ENCODE results near the gene ZNG1B. TPM values are rescaled to one million over a fixed set of nuclear protein-coding genes. Genes with fewer than 3 reads are reported as not detected.

The ZNG1B gene
- total and polyA plus RNA-seq, 2 experiments from 2014 or later, result 47.1 to 123 TPM

DNA sequence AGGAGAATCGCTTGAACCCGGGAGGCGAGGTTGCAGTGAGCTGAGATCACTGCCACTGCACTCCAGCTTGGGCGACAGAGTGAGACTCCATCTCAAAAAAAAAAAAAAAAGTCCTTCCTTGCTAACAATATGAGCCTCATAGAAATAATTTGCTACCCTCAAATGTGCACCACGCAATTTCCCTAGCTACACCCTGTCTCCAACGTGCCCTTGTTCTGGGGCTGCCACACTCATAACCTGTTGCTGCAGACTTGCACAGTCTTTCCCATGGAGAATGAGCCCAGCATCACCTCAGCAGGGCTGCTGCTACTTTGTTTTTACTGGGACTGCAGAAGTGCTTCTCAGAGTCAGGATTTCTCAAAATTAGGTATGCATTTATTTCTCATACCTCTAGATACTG is 46.4 kb upstream of the ZNG1B start:
- peaks cover 19% of the 10 kb centered on the region for H3K36me3 Mint-ChIP-seq (ENCODE audit: low read depth)
- Histone ChIP-seq H3K36me3 (ENCODE audit: insufficient read depth) (no peaks in the 10 kb centered on the region), H3K9me2 (ENCODE audit: insufficient read depth) (no peaks in the 10 kb centered on the region), H3K27me3 (ENCODE audit: insufficient read depth) (no peaks in the 10 kb centered on the region), H3K27ac (ENCODE audit: low read depth) (no peak overlapping the region), H3K4me2 (no peak overlapping the region), H3K4me1 (ENCODE audit: insufficient read depth) (no peaks in the 10 kb centered on the region), H3F3A (replicated peaks; ENCODE audit: low read depth) (no peaks in the 10 kb centered on the region), H4K20me1 (replicated peaks; ENCODE audit: insufficient read depth) (no peaks in the 10 kb centered on the region), H3K79me2 (replicated peaks; ENCODE audit: insufficient read depth) (no peaks in the 10 kb centered on the region), H2AFZ (no peak overlapping the region), H3K4me3 (no peak overlapping the region)
- ATAC-seq (no peak), DNase-seq (ENCODE audit: low spot score) (no peak)
- no peaks in the 10 kb centered on the region for H3K27me3 Mint-ChIP-seq (ENCODE audit: insufficient read depth, low read depth, poor library complexity)
- no peak overlapping the region for H3K27ac Mint-ChIP-seq
- no peaks in the 10 kb centered on the region for H3K4me1 Mint-ChIP-seq
- no peak overlapping the region for H3K4me3 Mint-ChIP-seq
- H3K9me3 Mint-ChIP-seq, result peaks cover 26% of the 10 kb centered on the region
- TF ChIP-seq, protein P1, sequence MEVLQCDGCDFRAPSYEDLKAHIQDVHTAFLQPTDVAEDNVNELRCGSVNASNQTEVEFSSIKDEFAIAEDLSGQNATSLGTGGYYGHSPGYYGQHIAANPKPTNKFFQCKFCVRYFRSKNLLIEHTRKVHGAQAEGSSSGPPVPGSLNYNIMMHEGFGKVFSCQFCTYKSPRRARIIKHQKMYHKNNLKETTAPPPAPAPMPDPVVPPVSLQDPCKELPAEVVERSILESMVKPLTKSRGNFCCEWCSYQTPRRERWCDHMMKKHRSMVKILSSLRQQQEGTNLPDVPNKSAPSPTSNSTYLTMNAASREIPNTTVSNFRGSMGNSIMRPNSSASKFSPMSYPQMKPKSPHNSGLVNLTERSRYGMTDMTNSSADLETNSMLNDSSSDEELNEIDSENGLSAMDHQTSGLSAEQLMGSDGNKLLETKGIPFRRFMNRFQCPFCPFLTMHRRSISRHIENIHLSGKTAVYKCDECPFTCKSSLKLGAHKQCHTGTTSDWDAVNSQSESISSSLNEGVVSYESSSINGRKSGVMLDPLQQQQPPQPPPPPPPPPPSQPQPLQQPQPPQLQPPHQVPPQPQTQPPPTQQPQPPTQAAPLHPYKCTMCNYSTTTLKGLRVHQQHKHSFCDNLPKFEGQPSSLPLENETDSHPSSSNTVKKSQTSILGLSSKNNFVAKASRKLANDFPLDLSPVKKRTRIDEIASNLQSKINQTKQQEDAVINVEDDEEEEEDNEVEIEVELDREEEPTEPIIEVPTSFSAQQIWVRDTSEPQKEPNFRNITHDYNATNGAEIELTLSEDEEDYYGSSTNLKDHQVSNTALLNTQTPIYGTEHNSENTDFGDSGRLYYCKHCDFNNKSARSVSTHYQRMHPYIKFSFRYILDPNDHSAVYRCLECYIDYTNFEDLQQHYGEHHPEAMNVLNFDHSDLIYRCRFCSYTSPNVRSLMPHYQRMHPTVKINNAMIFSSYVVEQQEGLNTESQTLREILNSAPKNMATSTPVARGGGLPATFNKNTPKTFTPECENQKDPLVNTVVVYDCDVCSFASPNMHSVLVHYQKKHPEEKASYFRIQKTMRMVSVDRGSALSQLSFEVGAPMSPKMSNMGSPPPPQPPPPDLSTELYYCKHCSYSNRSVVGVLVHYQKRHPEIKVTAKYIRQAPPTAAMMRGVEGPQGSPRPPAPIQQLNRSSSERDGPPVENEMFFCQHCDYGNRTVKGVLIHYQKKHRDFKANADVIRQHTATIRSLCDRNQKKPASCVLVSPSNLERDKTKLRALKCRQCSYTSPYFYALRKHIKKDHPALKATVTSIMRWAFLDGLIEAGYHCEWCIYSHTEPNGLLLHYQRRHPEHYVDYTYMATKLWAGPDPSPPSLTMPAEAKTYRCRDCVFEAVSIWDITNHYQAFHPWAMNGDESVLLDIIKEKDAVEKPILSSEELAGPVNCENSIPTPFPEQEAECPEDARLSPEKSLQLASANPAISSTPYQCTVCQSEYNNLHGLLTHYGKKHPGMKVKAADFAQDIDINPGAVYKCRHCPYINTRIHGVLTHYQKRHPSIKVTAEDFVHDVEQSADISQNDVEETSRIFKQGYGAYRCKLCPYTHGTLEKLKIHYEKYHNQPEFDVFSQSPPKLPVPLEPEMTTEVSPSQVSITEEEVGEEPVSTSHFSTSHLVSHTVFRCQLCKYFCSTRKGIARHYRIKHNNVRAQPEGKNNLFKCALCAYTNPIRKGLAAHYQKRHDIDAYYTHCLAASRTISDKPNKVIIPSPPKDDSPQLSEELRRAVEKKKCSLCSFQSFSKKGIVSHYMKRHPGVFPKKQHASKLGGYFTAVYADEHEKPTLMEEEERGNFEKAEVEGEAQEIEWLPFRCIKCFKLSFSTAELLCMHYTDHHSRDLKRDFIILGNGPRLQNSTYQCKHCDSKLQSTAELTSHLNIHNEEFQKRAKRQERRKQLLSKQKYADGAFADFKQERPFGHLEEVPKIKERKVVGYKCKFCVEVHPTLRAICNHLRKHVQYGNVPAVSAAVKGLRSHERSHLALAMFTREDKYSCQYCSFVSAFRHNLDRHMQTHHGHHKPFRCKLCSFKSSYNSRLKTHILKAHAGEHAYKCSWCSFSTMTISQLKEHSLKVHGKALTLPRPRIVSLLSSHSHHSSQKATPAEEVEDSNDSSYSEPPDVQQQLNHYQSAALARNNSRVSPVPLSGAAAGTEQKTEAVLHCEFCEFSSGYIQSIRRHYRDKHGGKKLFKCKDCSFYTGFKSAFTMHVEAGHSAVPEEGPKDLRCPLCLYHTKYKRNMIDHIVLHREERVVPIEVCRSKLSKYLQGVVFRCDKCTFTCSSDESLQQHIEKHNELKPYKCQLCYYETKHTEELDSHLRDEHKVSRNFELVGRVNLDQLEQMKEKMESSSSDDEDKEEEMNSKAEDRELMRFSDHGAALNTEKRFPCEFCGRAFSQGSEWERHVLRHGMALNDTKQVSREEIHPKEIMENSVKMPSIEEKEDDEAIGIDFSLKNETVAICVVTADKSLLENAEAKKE (CRISPR knock-in tag; IDR thresholded peaks at IDR 0.05), result no peak
- TF ChIP-seq, protein P2, sequence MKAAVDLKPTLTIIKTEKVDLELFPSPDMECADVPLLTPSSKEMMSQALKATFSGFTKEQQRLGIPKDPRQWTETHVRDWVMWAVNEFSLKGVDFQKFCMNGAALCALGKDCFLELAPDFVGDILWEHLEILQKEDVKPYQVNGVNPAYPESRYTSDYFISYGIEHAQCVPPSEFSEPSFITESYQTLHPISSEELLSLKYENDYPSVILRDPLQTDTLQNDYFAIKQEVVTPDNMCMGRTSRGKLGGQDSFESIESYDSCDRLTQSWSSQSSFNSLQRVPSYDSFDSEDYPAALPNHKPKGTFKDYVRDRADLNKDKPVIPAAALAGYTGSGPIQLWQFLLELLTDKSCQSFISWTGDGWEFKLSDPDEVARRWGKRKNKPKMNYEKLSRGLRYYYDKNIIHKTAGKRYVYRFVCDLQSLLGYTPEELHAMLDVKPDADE (IDR thresholded peaks at IDR 0.05), result no peak
- TF ChIP-seq, protein P3, sequence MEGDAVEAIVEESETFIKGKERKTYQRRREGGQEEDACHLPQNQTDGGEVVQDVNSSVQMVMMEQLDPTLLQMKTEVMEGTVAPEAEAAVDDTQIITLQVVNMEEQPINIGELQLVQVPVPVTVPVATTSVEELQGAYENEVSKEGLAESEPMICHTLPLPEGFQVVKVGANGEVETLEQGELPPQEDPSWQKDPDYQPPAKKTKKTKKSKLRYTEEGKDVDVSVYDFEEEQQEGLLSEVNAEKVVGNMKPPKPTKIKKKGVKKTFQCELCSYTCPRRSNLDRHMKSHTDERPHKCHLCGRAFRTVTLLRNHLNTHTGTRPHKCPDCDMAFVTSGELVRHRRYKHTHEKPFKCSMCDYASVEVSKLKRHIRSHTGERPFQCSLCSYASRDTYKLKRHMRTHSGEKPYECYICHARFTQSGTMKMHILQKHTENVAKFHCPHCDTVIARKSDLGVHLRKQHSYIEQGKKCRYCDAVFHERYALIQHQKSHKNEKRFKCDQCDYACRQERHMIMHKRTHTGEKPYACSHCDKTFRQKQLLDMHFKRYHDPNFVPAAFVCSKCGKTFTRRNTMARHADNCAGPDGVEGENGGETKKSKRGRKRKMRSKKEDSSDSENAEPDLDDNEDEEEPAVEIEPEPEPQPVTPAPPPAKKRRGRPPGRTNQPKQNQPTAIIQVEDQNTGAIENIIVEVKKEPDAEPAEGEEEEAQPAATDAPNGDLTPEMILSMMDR (conservative IDR thresholded peaks at IDR 0.05; ENCODE audit: low read depth in 2 of 2), result no peak
- no peak for TF ChIP-seq NANOG (IDR thresholded peaks at IDR 0.05; ENCODE audit: borderline replicate concordance)
- no peak for TF ChIP-seq EZH2phosphoT487 (IDR thresholded peaks at IDR 0.05; ENCODE audit: unreplicated experiment)
- TF ChIP-seq, protein P4, sequence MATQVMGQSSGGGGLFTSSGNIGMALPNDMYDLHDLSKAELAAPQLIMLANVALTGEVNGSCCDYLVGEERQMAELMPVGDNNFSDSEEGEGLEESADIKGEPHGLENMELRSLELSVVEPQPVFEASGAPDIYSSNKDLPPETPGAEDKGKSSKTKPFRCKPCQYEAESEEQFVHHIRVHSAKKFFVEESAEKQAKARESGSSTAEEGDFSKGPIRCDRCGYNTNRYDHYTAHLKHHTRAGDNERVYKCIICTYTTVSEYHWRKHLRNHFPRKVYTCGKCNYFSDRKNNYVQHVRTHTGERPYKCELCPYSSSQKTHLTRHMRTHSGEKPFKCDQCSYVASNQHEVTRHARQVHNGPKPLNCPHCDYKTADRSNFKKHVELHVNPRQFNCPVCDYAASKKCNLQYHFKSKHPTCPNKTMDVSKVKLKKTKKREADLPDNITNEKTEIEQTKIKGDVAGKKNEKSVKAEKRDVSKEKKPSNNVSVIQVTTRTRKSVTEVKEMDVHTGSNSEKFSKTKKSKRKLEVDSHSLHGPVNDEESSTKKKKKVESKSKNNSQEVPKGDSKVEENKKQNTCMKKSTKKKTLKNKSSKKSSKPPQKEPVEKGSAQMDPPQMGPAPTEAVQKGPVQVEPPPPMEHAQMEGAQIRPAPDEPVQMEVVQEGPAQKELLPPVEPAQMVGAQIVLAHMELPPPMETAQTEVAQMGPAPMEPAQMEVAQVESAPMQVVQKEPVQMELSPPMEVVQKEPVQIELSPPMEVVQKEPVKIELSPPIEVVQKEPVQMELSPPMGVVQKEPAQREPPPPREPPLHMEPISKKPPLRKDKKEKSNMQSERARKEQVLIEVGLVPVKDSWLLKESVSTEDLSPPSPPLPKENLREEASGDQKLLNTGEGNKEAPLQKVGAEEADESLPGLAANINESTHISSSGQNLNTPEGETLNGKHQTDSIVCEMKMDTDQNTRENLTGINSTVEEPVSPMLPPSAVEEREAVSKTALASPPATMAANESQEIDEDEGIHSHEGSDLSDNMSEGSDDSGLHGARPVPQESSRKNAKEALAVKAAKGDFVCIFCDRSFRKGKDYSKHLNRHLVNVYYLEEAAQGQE (IDR thresholded peaks at IDR 0.05; ENCODE audit: unreplicated experiment), result no peak
- TF ChIP-seq JUNB (IDR thresholded peaks at IDR 0.05; ENCODE audit: unreplicated experiment), result no peak
- no peak for TF ChIP-seq POLR2AphosphoS5 (IDR thresholded peaks at IDR 0.05; ENCODE audit: low read depth)
- no peak for TF ChIP-seq EZH2 (IDR thresholded peaks at IDR 0.05; ENCODE audit: low read depth, unreplicated experiment)
- no peak for TF ChIP-seq CREB1 (CRISPR knock-in tag; IDR thresholded peaks at IDR 0.05; ENCODE audit: low read depth)
